ENCODE measurements around the gene KDM4C.

DNA sequence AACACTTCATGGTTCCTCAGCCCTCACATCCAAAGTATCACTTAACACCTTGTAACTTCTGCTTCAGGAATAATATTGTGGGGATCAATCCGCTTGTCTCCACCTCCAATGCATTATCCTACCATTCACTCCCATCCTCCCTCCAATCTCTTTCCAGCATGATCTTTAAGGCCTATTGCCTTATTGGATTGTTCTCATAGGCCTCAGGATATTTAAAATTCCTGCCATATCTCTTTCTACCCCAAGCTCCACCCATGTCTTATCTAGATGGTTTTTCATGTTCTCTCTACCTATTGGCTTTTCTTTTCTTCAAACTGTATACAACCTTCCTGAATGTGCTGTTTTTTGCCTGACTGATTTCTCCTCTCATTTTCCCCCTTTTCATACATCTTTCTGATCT lies 7.2 kb downstream of the KDM4C start:
- TF ChIP-seq, protein P1, sequence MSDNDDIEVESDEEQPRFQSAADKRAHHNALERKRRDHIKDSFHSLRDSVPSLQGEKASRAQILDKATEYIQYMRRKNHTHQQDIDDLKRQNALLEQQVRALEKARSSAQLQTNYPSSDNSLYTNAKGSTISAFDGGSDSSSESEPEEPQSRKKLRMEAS (IDR thresholded peaks at IDR 0.05) = no peak
- TF ChIP-seq, protein P2, sequence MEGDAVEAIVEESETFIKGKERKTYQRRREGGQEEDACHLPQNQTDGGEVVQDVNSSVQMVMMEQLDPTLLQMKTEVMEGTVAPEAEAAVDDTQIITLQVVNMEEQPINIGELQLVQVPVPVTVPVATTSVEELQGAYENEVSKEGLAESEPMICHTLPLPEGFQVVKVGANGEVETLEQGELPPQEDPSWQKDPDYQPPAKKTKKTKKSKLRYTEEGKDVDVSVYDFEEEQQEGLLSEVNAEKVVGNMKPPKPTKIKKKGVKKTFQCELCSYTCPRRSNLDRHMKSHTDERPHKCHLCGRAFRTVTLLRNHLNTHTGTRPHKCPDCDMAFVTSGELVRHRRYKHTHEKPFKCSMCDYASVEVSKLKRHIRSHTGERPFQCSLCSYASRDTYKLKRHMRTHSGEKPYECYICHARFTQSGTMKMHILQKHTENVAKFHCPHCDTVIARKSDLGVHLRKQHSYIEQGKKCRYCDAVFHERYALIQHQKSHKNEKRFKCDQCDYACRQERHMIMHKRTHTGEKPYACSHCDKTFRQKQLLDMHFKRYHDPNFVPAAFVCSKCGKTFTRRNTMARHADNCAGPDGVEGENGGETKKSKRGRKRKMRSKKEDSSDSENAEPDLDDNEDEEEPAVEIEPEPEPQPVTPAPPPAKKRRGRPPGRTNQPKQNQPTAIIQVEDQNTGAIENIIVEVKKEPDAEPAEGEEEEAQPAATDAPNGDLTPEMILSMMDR (IDR thresholded peaks at IDR 0.05 in 2 of 3, conservative IDR thresholded peaks at IDR 0.05 in 1 of 3; ENCODE audit: borderline replicate concordance in 1 of 3, insufficient read depth in 1 of 3, low read depth in 2 of 3, low read length in 2 of 3) = no peak
- TF ChIP-seq SP1 (IDR thresholded peaks at IDR 0.05; ENCODE audit: low read depth) = no peak
- TF ChIP-seq EZH2 (IDR thresholded peaks at IDR 0.05) = no peak
- no peak for TF ChIP-seq SIN3A (IDR thresholded peaks at IDR 0.05; ENCODE audit: low read depth)
- no peak for TF ChIP-seq RAD21 (IDR thresholded peaks at IDR 0.05; ENCODE audit: low read depth)
- TF ChIP-seq CEBPB (IDR thresholded peaks at IDR 0.05; ENCODE audit: low read depth) = no peak
- TF ChIP-seq EGR1 (IDR thresholded peaks at IDR 0.05; ENCODE audit: low read depth) = no peak
- TF ChIP-seq POLR2AphosphoS5 (IDR thresholded peaks at IDR 0.05; ENCODE audit: low read depth, low read length) = no peak
- no peak for TF ChIP-seq ZNF274 (IDR thresholded peaks at IDR 0.05; ENCODE audit: low read depth, low read length)
